ENCODE data around the gene MINDY2. TPM values are rescaled to one million over a fixed set of nuclear protein-coding genes. Genes with fewer than 3 reads are reported as not detected.

Gene MINDY2
- total RNA-seq, 4 donors from 2014 or later: 26.6 to 38.2 (median 29.2) TPM

- Histone ChIP-seq H3K36me3 (no peaks in the 10 kb centered on the region), H3K4me1 (peaks cover 5 to 7% (median 5%) of the 10 kb centered on the region in 4 donors), H3K9me3 (no peaks in the 10 kb centered on the region), H3K27me3 (no peaks in the 10 kb centered on the region), H3K4me3 (no peak overlapping the region), H3K27ac (replicated peaks in 1 of 4) (no peak overlapping the region)
- WGBS: 97% methylated on average over 3 of the region's 3 CpGs
- TF ChIP-seq EP300 (IDR thresholded peaks at IDR 0.05): no peak
- TF ChIP-seq POLR2A (IDR thresholded peaks at IDR 0.05; ENCODE audit: low read depth): no peak
- no peak for TF ChIP-seq POLR2AphosphoS5 (IDR thresholded peaks at IDR 0.05)
- DNase-seq (ENCODE audit: extremely low spot score): no peak
- intact Hi-C loops (cut with DNase I): no loop called here
These were observed 15.8 kb upstream of the MINDY2 start for GRCh38 chr15:58755350-58755749.

DNA sequence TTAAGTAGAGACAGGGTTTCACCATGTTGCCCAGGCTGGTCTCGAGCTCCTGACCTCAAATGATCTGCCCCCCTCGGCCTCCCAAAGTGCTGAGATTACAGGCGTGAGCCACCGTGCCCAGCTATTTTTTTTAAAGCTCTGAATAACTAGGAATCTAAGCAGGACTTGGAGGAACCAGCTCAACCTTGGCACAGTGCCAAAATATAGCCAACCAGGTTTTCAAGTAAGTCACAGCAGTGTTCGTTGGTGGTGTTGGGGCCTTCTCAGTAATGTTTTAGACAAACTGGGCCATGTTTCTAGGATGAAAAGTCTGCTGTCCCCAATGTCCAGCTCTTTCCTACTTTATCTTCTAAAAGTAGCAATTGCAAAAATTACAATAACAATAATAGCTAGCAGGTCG, 15.1 kb upstream of the MINDY2 start:
- WGBS: 70% methylated on average over 6 of the region's 6 CpGs
- no peaks in the 10 kb centered on the region for H3K36me3 ChIP-seq
- H3K27ac ChIP-seq (replicated peaks in 1 of 4): no peak overlapping the region
- no peak overlapping the region for H3K4me3 ChIP-seq
- no peaks in the 10 kb centered on the region for H3K9me3 ChIP-seq
- H3K4me1 ChIP-seq: peaks cover 0 to 1% (median 0%) of the 10 kb centered on the region in 4 donors
- intact Hi-C loops (cut with DNase I): no loop called here
- no peak for DNase-seq (ENCODE audit: extremely low spot score)
- TF ChIP-seq POLR2AphosphoS5 (IDR thresholded peaks at IDR 0.05) (no peak), EP300 (IDR thresholded peaks at IDR 0.05) (no peak), POLR2A (IDR thresholded peaks at IDR 0.05; ENCODE audit: low read depth) (no peak)
- TF ChIP-seq, protein P1, sequence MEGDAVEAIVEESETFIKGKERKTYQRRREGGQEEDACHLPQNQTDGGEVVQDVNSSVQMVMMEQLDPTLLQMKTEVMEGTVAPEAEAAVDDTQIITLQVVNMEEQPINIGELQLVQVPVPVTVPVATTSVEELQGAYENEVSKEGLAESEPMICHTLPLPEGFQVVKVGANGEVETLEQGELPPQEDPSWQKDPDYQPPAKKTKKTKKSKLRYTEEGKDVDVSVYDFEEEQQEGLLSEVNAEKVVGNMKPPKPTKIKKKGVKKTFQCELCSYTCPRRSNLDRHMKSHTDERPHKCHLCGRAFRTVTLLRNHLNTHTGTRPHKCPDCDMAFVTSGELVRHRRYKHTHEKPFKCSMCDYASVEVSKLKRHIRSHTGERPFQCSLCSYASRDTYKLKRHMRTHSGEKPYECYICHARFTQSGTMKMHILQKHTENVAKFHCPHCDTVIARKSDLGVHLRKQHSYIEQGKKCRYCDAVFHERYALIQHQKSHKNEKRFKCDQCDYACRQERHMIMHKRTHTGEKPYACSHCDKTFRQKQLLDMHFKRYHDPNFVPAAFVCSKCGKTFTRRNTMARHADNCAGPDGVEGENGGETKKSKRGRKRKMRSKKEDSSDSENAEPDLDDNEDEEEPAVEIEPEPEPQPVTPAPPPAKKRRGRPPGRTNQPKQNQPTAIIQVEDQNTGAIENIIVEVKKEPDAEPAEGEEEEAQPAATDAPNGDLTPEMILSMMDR (IDR thresholded peaks at IDR 0.05): no peak
- no peaks in the 10 kb centered on the region for H3K27me3 ChIP-seq

- TF ChIP-seq POLR2AphosphoS5 (IDR thresholded peaks at IDR 0.05) (no peak), POLR2A (IDR thresholded peaks at IDR 0.05; ENCODE audit: low read depth) (no peak)
- TF ChIP-seq, protein P1 (IDR thresholded peaks at IDR 0.05): no peak
- DNase-seq (ENCODE audit: extremely low spot score): no peak
- H3K27ac ChIP-seq (replicated peaks in 1 of 4): no peak overlapping the region
- H3K9me3 ChIP-seq: no peaks in the 10 kb centered on the region
- no peaks in the 10 kb centered on the region for H3K4me1 ChIP-seq
- no peaks in the 10 kb centered on the region for H3K36me3 ChIP-seq
- 58% methylated on average over 3 of the region's 3 CpGs for WGBS
- H3K27me3 ChIP-seq: no peaks in the 10 kb centered on the region
- H3K4me3 ChIP-seq: no peak overlapping the region
- intact Hi-C loops (cut with DNase I): no loop called here
These were observed 13.0 kb upstream of the MINDY2 start for GRCh38 chr15:58758141-58758540.

GRCh38 chr15:58760385-58761009, 10.6 kb upstream of the MINDY2 start:
- Histone ChIP-seq H3K27me3 (no peaks in the 10 kb centered on the region), H3K4me1 (no peaks in the 10 kb centered on the region), H3K4me3 (no peak overlapping the region), H3K9me3 (peaks cover 0 to 5% (median 0%) of the 10 kb centered on the region in 4 donors), H3K36me3 (no peaks in the 10 kb centered on the region), H3K27ac (replicated peaks in 1 of 4) (no peak overlapping the region)
- TF ChIP-seq, protein P1 (IDR thresholded peaks at IDR 0.05): no peak
- TF ChIP-seq POLR2A (IDR thresholded peaks at IDR 0.05; ENCODE audit: low read depth) (no peak), EP300 (IDR thresholded peaks at IDR 0.05) (no peak), POLR2AphosphoS5 (IDR thresholded peaks at IDR 0.05) (no peak)
- 72% methylated on average over 7 of the region's 7 CpGs for WGBS
- DNase-seq (ENCODE audit: extremely low spot score): no peak
- intact Hi-C loops (cut with DNase I): no loop called here

DNA sequence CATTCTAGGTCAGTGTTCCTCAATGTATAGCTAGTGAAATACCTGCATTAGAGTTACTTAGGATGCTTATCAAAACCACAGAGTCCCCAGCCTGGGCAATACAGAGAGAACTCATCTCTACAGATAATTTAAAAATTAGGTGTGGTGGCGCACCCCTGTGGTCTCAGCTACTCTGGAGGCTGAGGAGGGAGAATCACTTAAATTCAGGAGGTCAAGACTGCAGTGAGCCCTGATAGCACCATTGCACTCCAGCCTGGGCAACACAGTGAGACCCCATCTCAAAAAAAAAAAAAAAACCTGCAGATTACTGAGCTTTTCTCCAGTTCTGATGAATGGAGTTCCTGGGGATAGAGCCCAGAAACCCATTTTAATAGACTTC, 10.1 kb upstream of the MINDY2 start:
- H3K27me3 ChIP-seq: no peaks in the 10 kb centered on the region

More for the DNA sequence above, 10.1 kb upstream of the MINDY2 start:
- no peak overlapping the region for H3K4me3 ChIP-seq
- WGBS: 92% methylated on average over 1 of the region's 1 CpG
- H3K27ac ChIP-seq (replicated peaks in 1 of 4): no peak overlapping the region
- H3K9me3 ChIP-seq: peaks cover 0 to 5% (median 0%) of the 10 kb centered on the region in 4 donors
- no peaks in the 10 kb centered on the region for H3K4me1 ChIP-seq
- no peaks in the 10 kb centered on the region for H3K36me3 ChIP-seq
- no peak for TF ChIP-seq EP300 (IDR thresholded peaks at IDR 0.05)
- TF ChIP-seq POLR2AphosphoS5 (IDR thresholded peaks at IDR 0.05): no peak
- TF ChIP-seq, protein P1 (IDR thresholded peaks at IDR 0.05): no peak
- no peak for TF ChIP-seq POLR2A (IDR thresholded peaks at IDR 0.05; ENCODE audit: low read depth)
- intact Hi-C loops (cut with DNase I): no loop called here
- no peak for DNase-seq (ENCODE audit: extremely low spot score)

All from esophagus muscularis mucosa (tissue), 4 donors.